GM18520 (cell line): ENCODE results near the gene RNF41.
"Not testable (repeated sequence)": the region's sequence is repeated elsewhere in the genome, so short reads cannot be mapped to it uniquely, and the experiment has no call there.

Source experiments
- ATAC-seq: cut with Tn5 transposase; IDR thresholded peaks from one replicate; pipeline ENCODE4 v1.9.1; 2021; ENCODE audit not compliant: unreplicated experiment

RNF41 gene

DNA sequence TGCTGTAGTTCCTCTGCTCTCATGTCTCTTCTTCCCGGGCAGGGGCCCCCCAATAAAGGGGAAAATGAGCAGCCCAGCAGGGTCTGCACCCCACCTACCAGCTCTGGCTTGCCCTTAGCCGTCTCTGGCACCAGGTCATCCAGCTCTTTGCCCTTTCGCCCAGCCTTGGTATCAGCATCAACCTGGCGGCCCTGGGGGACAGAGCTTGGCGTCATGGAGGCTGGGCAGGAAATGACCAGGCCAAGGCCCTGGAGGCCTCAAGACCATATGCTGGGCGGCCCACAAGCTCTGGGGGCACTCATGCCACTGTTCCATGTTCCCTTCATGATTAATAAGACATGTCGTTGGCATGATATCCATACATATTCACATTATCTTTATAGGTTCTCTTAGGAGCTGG, 48.9 kb downstream of the RNF41 start:
- ATAC-seq, result no peak

- ATAC-seq, result no peak
Measured at GRCh38 chr12:56169229-56169759, 52.4 kb downstream of the RNF41 start.

DNA sequence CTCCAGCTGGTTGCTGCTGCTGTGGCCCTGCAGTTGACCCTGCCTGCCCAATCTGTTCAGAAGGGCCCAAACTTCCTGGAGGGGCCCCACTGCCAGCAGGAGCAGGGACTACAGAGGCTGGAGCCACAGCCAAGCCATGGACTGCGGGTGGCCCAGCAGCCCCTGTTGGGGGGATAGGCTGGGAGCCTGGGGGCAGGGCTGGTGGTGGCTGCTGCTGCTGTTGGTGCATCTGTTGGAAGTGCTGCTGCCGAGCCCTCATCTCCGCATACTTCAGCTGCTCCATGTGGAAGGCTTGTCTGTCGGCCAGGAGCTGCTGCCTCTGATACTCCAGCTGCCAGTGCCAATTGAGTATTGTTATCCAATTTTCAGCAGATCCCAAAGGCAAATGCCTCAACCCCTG, 56.4 kb downstream of the RNF41 start:
- ATAC-seq, result no peak

DNA sequence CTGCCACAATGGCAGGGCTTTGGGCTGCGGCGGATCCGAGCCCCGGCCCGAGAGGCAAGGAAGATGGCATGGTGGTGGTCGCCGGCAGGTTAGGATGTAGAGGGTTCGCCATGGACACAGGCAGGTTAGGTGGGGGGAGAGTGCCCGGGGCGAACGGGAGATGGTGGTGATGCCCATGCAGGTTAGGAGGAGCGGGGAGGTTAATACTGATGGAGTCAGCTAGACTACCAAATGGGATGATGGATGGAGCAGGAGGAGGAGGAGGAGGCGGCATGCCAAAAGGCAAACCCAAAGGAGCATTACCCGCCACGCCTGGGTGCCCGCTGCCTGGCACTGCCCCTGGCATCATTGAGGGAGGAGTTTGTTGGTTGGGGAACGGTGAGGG, 57.4 kb downstream of the RNF41 start:
- ATAC-seq, result no peak

GRCh38 chr12:56163533-56164344, 58.0 kb downstream of the RNF41 start:
- no peak for ATAC-seq

DNA sequence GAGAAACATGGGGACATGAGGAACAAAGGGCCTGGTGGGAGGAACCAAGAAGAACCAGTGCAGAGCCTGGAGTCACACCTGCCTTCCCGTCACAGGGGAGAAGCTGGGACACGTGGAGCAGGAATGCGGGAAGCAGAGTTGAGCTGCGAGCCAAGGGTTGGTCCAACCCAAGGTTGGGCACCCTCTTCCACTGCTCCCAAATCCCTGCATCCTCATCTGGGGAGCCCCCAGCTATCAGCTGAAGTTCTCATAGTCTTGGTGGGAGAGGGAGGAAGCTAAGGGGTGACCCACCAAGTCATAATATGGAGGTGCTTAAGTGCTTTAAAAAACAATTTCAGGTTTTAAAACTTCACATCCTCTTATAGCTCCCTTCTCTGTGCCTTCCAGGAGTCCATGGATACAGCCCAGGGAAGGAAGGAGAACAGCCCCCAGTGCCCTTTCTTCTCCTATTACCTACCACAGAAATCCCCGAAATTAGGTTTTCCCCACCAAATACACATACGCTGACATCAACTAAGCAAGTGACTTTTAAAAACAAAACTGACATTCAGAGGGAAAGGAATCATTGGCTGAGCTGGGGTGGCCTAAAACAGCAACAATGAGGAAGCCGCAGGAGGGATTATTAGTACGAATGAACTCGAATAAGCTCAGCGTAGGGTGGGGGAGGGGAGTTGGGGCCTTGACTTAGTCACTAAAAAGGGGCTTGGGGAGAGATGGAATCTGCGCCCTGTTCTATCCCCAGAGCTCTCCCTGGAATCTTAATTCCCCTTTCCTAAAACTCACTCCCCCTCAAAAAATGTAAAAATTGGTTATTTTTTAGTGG, 59.0 kb downstream of the RNF41 start:
- no peak for ATAC-seq

- ATAC-seq, result no peak
Measured at GRCh38 chr12:56161690-56162351, 59.9 kb downstream of the RNF41 start.

- no peak for ATAC-seq
Measured at GRCh38 chr12:56160894-56161689, 60.6 kb downstream of the RNF41 start.

DNA sequence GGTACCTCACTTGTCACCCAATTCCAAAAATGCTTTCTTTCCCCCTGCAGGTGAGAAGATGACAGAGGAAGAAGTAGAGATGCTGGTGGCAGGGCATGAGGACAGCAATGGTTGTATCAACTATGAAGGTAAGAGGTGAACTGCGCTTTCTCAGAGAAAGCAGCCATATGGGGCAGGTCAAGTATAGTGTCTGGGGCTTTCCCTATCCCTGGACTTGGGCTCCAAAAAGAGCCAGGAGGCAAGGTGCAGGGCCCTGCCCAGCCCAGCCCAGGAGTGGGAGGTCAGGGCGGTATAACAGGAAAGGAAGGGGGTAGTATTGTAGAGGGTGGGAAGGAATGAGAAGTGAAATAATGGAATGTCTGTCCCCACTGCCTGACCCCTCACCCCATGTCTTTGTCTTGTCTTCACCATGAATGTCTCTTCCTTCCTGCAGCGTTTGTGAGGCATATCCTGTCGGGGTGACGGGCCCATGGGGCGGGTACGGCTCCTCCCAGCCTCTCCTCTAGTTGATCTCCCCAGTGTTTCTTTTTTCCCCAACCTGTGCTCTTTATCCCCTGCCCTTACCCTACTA, 61.4 kb downstream of the RNF41 start:
- ATAC-seq, result no peak

- no peak for ATAC-seq
Measured at GRCh38 chr12:56159482-56160192, 62.1 kb downstream of the RNF41 start.

DNA sequence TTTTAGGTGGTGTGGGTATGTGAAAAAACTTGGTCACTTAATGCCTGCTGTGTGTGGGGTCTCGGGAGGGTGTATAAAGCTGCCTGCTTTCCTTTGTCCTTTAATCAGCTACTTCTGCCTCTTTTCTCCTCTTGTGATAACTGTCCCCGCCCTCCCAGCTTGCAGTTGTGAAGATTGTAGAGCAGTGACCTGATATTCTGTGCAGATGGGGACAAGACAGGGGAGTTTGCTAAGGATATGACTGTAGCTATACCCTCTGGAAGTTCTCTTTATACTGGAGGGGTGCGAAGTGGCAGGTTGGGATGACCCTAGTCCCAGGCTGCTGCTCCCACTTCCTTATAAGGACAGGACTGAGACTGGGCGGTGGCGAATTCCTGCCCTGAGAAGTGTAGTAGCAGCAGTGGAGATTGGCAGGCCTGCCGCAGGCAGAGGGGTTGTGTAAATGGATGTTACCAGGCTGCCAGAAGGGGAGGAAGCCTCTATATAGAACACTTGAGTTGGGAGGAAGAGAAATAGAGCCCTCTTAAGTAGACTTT, 62.7 kb downstream of the RNF41 start:
- ATAC-seq, result no peak

DNA sequence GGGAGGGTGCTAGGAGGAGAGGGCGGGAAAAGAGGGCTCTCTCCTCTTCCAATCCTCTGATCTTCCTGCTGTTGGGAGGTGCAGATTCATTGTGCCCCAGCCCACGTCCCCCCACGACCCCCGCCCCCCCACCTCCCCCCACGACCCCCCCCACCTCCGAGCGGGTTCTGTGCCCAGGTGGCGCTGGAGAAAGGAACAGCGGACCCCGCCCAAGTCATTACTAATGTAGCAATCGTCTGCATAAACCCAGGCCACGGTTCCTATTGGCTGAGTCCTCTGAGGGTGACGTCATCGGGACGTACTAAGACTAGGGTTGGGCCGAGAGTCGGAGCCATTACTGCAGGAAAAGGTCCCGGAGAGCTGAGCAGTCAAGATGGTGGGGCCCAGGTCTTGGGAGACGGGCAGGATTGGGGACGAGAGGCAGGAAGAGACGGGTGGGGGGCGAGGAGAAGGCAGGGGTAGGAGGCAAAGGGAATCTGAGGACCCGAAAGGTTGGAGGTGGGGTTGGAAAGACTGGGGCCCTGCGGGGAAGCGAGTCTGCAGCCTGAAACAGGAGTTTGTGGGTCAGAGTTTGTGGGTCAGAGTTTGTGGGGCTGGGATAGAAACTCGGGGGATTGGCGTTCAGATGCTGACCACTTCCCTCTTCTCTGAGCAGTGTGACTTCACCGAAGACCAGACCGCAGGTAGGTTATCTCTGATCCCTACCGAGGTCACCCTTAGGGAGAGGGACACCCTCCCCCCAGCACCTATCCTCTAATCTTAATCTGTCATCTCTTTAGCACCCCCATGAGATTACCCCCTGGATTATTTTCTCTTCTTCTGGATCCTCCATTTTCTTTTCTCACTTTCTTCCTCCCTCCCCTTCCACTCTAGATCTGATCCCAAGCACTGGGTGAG, 63.4 kb downstream of the RNF41 start, which contains the start of gene MYL6:
MYL6 (plus strand) TSS at position 331 of the 897 bp plus-strand sequence; CDS start at position 374, 43 bp downstream.
- peak; percentile 79 for ATAC-seq

- peak; percentile 14 for ATAC-seq
Measured at GRCh38 chr12:56157201-56158028, 64.3 kb downstream of the RNF41 start.

GRCh38 chr12:56156464-56157200, 65.1 kb downstream of the RNF41 start:
- not testable (repeated sequence) for ATAC-seq

DNA sequence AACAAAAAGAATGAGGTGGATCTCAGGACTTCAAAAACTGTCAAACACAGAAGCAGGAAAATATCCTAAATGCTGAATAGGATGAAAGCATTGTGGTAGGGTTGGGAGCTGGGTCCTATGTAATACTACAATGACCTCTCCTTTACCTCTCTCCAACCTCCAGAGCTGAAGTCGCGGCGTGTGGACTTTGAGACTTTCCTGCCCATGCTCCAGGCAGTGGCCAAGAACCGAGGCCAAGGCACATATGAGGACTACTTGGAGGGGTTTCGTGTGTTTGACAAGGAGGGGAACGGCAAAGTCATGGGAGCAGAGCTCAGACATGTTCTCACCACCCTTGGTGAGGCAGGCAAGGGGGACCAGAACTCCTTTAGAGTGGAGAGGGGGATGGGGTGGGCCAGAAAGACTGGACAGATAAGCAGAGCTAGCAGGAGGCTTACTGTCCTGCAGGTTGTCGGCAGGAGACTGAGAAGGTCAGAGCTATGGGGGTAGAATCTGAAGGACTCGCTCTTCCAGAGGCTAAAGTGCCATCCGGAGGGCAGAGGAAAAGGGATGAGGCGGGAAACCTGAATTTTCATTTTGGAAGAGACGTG, 66.4 kb downstream of the RNF41 start:
- no peak for ATAC-seq

DNA sequence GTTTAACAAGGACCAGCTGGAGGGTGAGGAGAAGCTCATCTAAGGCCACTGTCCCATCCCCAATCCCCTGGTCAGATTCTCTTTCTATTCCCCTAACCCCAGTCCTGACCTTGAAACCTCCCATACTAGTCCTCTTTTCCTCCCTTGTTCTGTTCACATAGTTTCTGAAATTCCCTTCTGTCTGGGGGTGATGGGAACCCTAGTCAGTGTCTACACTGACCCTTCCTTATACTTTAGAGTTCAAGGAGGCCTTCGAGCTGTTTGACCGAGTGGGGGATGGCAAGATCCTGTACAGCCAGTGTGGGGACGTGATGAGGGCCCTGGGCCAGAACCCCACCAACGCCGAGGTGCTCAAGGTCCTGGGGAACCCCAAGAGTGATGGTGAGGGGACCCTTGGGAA, 66.9 kb downstream of the RNF41 start:
- no peak for ATAC-seq
